Measurements from ENCODE around the gene LMLN.

- TF ChIP-seq SUZ12 (IDR thresholded peaks at IDR 0.05; ENCODE audit: extremely low read depth, insufficient read depth, insufficient read length): no peak
- no peak for TF ChIP-seq YY1 (IDR thresholded peaks at IDR 0.05; ENCODE audit: insufficient read depth, insufficient read length)
- TF ChIP-seq ZNF274 (IDR thresholded peaks at IDR 0.05; ENCODE audit: low read depth, low read length): no peak
Measured at GRCh38 chr3:197913641-197914380, 46.2 kb upstream of the LMLN start.
